IMR-90 (cell line): ENCODE data around the gene HES7.
"Not testable (repeated sequence)": the region's sequence is repeated elsewhere in the genome, so short reads cannot be mapped to it uniquely, and the experiment has no call there.

ENCODE experiments used
- CEBPB ChIP-seq: IDR thresholded peaks from 2 replicates; pipeline ENCODE4 v1.6.1; 2012; ENCODE audit warnings: low read depth, low read length, improper control_type of control experiment
- MAZ ChIP-seq: IDR thresholded peaks from 2 replicates; pipeline ENCODE4 v1.6.1; 2012; ENCODE audit warnings: low read depth, mild to moderate bottlenecking, low read length, improper control_type of control experiment, moderate library complexity, borderline replicate concordance
- MXI1 ChIP-seq: IDR thresholded peaks from 2 replicates; pipeline ENCODE4 v1.6.1; 2012; ENCODE audit warnings: low read depth, mild to moderate bottlenecking, low read length, moderate library complexity, borderline replicate concordance
- NFE2L2 ChIP-seq: fragments of 150-350 bp; IDR thresholded peaks from 2 replicates; pipeline ENCODE4 v1.6.1; 2016; ENCODE audit warnings: low read depth, mild to moderate bottlenecking, low read length
- POLR2A ChIP-seq: IDR thresholded peaks from 2 replicates; pipeline ENCODE4 v1.6.1; 2012; ENCODE audit warnings: mild to moderate bottlenecking, low read depth, low read length
- RAD21 ChIP-seq: IDR thresholded peaks from 2 replicates; pipeline ENCODE4 v1.6.1; 2012; ENCODE audit warnings: low read length, improper control_type of control experiment
- TF ChIP-seq, protein P1 (sequence below): conservative IDR thresholded peaks from 2 replicates; pipeline ENCODE4 v1.5.1; 2012; ENCODE audit warnings: mild to moderate bottlenecking, low read depth, low read length, improper control_type of control experiment
- TF ChIP-seq, protein P2 (sequence below): fragments of 150-350 bp; IDR thresholded peaks from 2 replicates; pipeline ENCODE4 v1.6.1; 2017; ENCODE audit warnings: mild to moderate bottlenecking, antibody characterized with exemption, low read length, low read depth

DNA sequence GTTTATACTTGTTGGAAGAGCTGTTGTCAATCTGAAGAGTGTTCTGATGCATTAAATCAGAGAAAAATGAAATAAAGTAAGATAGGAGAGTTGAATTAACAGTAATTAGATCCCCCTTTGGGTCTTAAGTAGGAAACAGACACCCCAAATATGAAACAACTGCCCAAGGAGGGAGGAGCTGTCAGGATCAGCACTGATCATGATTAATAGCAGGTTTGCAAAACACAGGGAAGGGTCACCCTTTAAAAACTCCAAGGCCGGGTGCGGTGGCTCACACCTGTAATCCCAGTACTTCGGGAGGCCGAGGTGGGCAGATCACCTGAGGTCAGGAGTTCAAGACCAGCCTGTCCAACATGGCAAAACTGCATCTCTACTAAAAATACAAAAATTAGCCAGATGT, 16.9 kb downstream of the HES7 start:
- TF ChIP-seq, protein P1, sequence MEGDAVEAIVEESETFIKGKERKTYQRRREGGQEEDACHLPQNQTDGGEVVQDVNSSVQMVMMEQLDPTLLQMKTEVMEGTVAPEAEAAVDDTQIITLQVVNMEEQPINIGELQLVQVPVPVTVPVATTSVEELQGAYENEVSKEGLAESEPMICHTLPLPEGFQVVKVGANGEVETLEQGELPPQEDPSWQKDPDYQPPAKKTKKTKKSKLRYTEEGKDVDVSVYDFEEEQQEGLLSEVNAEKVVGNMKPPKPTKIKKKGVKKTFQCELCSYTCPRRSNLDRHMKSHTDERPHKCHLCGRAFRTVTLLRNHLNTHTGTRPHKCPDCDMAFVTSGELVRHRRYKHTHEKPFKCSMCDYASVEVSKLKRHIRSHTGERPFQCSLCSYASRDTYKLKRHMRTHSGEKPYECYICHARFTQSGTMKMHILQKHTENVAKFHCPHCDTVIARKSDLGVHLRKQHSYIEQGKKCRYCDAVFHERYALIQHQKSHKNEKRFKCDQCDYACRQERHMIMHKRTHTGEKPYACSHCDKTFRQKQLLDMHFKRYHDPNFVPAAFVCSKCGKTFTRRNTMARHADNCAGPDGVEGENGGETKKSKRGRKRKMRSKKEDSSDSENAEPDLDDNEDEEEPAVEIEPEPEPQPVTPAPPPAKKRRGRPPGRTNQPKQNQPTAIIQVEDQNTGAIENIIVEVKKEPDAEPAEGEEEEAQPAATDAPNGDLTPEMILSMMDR: not testable (repeated sequence)
- TF ChIP-seq RAD21, MAZ, NFE2L2, MXI1, POLR2A, CEBPB: not testable (repeated sequence)
- TF ChIP-seq, protein P2, sequence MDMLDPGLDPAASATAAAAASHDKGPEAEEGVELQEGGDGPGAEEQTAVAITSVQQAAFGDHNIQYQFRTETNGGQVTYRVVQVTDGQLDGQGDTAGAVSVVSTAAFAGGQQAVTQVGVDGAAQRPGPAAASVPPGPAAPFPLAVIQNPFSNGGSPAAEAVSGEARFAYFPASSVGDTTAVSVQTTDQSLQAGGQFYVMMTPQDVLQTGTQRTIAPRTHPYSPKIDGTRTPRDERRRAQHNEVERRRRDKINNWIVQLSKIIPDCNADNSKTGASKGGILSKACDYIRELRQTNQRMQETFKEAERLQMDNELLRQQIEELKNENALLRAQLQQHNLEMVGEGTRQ: not testable (repeated sequence)
